Medulla oblongata (tissue), 1 donor: ENCODE results near the gene LMO2.
A peak's percentile ranks its signal among the peaks of the same experiment; 100 is the strongest.

Source experiments
- DNase-seq: peaks from one replicate; pipeline ENCODE4 v3.0.0-alpha.2; 2015; ENCODE audit errors: extremely low spot score

Gene LMO2

GRCh38 chr11:33915526-33915925 is 23.6 kb upstream of the LMO2 start:
- DNase-seq, result no peak

- DNase-seq, result no peak
These were observed 22.1 kb upstream of the LMO2 start for GRCh38 chr11:33913991-33914390.

GRCh38 chr11:33912405-33913361 is 20.8 kb upstream of the LMO2 start:
- DNase-seq, result no peak

- no peak for DNase-seq
These were observed 19.1 kb upstream of the LMO2 start for GRCh38 chr11:33910958-33911339.

GRCh38 chr11:33910296-33910957 is 18.6 kb upstream of the LMO2 start:
- DNase-seq, result no peak

GRCh38 chr11:33909552-33909951 is 17.7 kb upstream of the LMO2 start:
- DNase-seq, result no peak

- DNase-seq, result no peak
These were observed 17.3 kb upstream of the LMO2 start for GRCh38 chr11:33909150-33909549.

- DNase-seq, result no peak
These were observed 15.5 kb upstream of the LMO2 start for GRCh38 chr11:33907421-33907820.

- DNase-seq, result no peak
These were observed 14.8 kb upstream of the LMO2 start for GRCh38 chr11:33906484-33907186.

- no peak for DNase-seq
These were observed 12.2 kb upstream of the LMO2 start for GRCh38 chr11:33904102-33904501.

- no peak for DNase-seq
These were observed 8.4 kb upstream of the LMO2 start for GRCh38 chr11:33900159-33900840.

- peak; percentile 82 for DNase-seq
These were observed 7.6 kb upstream of the LMO2 start for GRCh38 chr11:33899400-33900037.

GRCh38 chr11:33898957-33899356 is 7.1 kb upstream of the LMO2 start:
- DNase-seq, result no peak

GRCh38 chr11:33897761-33898375 is 6.0 kb upstream of the LMO2 start:
- DNase-seq, result no peak

- DNase-seq, result no peak
These were observed 5.0 kb upstream of the LMO2 start for GRCh38 chr11:33896911-33897310.

- DNase-seq, result no peak
These were observed 3.9 kb upstream of the LMO2 start for GRCh38 chr11:33895752-33896137.

- DNase-seq, result no peak
These were observed 2.5 kb upstream of the LMO2 start for GRCh38 chr11:33894398-33894746.

GRCh38 chr11:33893711-33894397 is 2.0 kb upstream of the LMO2 start:
- DNase-seq, result peak; percentile 76

- DNase-seq, result no peak
These were observed 1.2 kb upstream of the LMO2 start for GRCh38 chr11:33892906-33893594.

- DNase-seq, result no peak
These were observed 2.0 kb downstream of the LMO2 start for GRCh38 chr11:33889821-33890378.
